ENCODE data around the gene MYPOP. TPM values are rescaled to one million over a fixed set of nuclear protein-coding genes. Genes with fewer than 3 reads are reported as not detected.

The MYPOP gene
- total and polyA plus RNA-seq, 2 donors from 2014 or later, result 6.7 to 11.7 TPM

- Histone ChIP-seq H3K4me1 (ENCODE audit: control insufficient read depth in 2 of 3, insufficient read depth in 2 of 3, low read depth in 1 of 3, low read length in 3 of 3) (peaks cover 0 to 32% (median 11%) of the 10 kb centered on the region in 3 donors), H3K36me3 (ENCODE audit: control insufficient read depth in 2 of 3, insufficient read depth in 3 of 3, low read length in 3 of 3) (no peaks in the 10 kb centered on the region), H3K27ac (ENCODE audit: low read depth in 2 of 2, low read length in 2 of 2) (peak overlapping the region in 1 of 2 donors; percentile 17), H3K9me3 (ENCODE audit: control insufficient read depth in 2 of 3, insufficient read depth in 1 of 3, low read length in 3 of 3) (no peaks in the 10 kb centered on the region), H3K9ac (ENCODE audit: low read length in 3 of 3) (peak overlapping the region in 1 of 3 donors; percentile 69), H3K27me3 (ENCODE audit: control insufficient read depth, insufficient read depth, low read length) (no peaks in the 10 kb centered on the region), H3K4me3 (ENCODE audit: low read length in 3 of 3) (peak overlapping the region in 1 of 3 donors; percentile 8)
- FAIRE-seq, result no peak
- peak in 2 of 5 donors; percentile 74 to 82 for DNase-seq
- TF ChIP-seq, protein P1, sequence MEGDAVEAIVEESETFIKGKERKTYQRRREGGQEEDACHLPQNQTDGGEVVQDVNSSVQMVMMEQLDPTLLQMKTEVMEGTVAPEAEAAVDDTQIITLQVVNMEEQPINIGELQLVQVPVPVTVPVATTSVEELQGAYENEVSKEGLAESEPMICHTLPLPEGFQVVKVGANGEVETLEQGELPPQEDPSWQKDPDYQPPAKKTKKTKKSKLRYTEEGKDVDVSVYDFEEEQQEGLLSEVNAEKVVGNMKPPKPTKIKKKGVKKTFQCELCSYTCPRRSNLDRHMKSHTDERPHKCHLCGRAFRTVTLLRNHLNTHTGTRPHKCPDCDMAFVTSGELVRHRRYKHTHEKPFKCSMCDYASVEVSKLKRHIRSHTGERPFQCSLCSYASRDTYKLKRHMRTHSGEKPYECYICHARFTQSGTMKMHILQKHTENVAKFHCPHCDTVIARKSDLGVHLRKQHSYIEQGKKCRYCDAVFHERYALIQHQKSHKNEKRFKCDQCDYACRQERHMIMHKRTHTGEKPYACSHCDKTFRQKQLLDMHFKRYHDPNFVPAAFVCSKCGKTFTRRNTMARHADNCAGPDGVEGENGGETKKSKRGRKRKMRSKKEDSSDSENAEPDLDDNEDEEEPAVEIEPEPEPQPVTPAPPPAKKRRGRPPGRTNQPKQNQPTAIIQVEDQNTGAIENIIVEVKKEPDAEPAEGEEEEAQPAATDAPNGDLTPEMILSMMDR (IDR thresholded peaks at IDR 0.05; ENCODE audit: borderline replicate concordance, extremely low read depth, insufficient read depth), result no peak
- intact Hi-C loops (cut with DNase I), result no loop called here
These were observed 18.3 kb downstream of the MYPOP start for GRCh38 chr19:45883881-45884681.

DNA sequence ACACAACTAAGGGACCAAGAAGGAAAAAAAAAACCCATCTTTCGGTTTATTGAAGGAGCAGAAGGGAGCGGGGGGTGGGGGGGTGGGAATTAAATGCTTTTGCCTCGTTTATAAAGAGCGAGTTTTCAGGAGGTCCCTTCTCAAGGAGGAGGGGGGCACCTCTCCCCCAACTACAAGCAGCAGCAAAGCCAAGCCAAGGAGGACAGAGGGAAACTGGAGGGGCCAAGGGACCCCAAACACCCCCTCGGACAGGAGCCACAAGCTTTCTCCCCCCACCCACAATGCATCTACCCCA, 18.9 kb downstream of the MYPOP start:
- Histone ChIP-seq H3K27ac (ENCODE audit: low read depth in 2 of 2, low read length in 2 of 2) (peak overlapping the region in 1 of 2 donors; percentile 71), H3K9me3 (ENCODE audit: control insufficient read depth in 2 of 3, insufficient read depth in 1 of 3, low read length in 3 of 3) (no peaks in the 10 kb centered on the region), H3K27me3 (ENCODE audit: control insufficient read depth, insufficient read depth, low read length) (no peaks in the 10 kb centered on the region), H3K4me1 (ENCODE audit: control insufficient read depth in 2 of 3, insufficient read depth in 2 of 3, low read depth in 1 of 3, low read length in 3 of 3) (peaks cover 0 to 32% (median 11%) of the 10 kb centered on the region in 3 donors), H3K9ac (ENCODE audit: low read length in 3 of 3) (peak overlapping the region in 1 of 3 donors; percentile 69), H3K36me3 (ENCODE audit: control insufficient read depth in 2 of 3, insufficient read depth in 3 of 3, low read length in 3 of 3) (no peaks in the 10 kb centered on the region), H3K4me3 (ENCODE audit: low read length in 3 of 3) (peak overlapping the region in 1 of 3 donors; percentile 8)
- no peak for DNase-seq
- intact Hi-C loops (cut with DNase I), result no loop called here
- TF ChIP-seq, protein P1 (IDR thresholded peaks at IDR 0.05; ENCODE audit: borderline replicate concordance, extremely low read depth, insufficient read depth), result no peak
- FAIRE-seq, result no peak

GRCh38 chr19:45882652-45883585, 19.5 kb downstream of the MYPOP start:
- FAIRE-seq, result no peak
- intact Hi-C loops (cut with DNase I), result no loop called here

More at GRCh38 chr19:45882652-45883585, 19.5 kb downstream of the MYPOP start:
- TF ChIP-seq, protein P1 (IDR thresholded peaks at IDR 0.05; ENCODE audit: borderline replicate concordance, extremely low read depth, insufficient read depth), result peak; percentile 100
- Histone ChIP-seq H3K27ac (ENCODE audit: low read depth in 2 of 2, low read length in 2 of 2) (peak overlapping the region; percentile 79 to 85), H3K36me3 (ENCODE audit: control insufficient read depth in 2 of 3, insufficient read depth in 3 of 3, low read length in 3 of 3) (no peaks in the 10 kb centered on the region), H3K9ac (ENCODE audit: low read length in 3 of 3) (peak overlapping the region in 2 of 3 donors; percentile 30 to 73), H3K27me3 (ENCODE audit: control insufficient read depth, insufficient read depth, low read length) (no peaks in the 10 kb centered on the region), H3K4me3 (ENCODE audit: low read length in 3 of 3) (peak overlapping the region; percentile 36 to 70 (median 70)), H3K9me3 (ENCODE audit: control insufficient read depth in 2 of 3, insufficient read depth in 1 of 3, low read length in 3 of 3) (no peaks in the 10 kb centered on the region), H3K4me1 (ENCODE audit: control insufficient read depth in 2 of 3, insufficient read depth in 2 of 3, low read depth in 1 of 3, low read length in 3 of 3) (peaks cover 0 to 32% (median 11%) of the 10 kb centered on the region in 3 donors)
- DNase-seq, result peak; percentile 92 to 94 (median 94)

All from kidney (tissue), 14 donors.